NCI-H2227 (cell line): ENCODE results near the gene GNPAT.
"Not testable (repeated sequence)": the region's sequence is repeated elsewhere in the genome, so short reads cannot be mapped to it uniquely, and the experiment has no call there.

Source experiments
- DNase-seq: peaks from one replicate; lab custom pipeline; 2025; ENCODE audit not compliant: unreplicated experiment; lab: John Stamatoyannopoulos, UW

GNPAT gene

DNA sequence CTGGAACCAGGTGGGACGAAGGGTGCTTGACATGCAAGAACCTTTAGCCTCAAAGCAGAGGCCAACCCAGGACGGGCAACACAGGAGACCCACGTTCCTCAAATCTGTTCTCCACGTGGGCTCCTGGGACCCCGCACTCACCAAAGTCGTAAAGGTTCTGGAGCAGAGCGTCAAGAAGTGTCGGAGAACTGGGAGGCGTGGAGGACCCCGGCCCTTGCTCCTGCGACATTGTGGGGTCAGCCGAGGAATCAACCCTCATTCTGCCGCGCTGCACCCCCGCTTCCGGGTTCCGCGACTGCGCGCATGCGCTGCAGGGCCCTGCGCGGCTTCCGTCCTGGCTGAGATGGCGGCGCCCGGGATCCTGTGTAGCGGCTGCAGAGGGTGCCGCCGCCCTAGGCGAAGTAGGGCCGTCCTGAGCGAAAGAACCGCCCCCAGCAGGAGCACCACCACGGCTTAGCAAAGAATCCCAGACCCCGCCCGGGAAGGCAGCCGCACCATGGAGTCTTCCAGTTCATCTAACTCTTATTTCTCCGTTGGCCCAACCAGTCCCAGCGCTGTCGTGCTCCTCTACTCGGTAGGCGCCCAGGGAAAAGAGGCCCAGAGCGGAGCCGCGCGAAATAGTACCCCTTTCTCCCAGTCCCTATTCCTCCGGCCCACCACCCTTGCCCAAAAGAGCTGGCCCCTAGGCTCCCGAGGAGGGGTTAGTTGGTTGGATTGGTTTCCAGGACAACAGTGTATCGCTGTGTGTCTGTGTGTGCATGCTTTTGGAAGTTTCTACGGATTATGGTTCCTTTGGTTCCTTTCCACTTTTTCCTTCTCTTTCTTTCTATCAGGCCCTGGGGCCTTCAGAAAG is at the start of gene GNPAT:
TSS of gene GNPAT (plus strand) at position 330 of the 853 bp plus-strand sequence. CDS start at position 497, 167 bp downstream.
- DNase-seq: peak; percentile 91

DNA sequence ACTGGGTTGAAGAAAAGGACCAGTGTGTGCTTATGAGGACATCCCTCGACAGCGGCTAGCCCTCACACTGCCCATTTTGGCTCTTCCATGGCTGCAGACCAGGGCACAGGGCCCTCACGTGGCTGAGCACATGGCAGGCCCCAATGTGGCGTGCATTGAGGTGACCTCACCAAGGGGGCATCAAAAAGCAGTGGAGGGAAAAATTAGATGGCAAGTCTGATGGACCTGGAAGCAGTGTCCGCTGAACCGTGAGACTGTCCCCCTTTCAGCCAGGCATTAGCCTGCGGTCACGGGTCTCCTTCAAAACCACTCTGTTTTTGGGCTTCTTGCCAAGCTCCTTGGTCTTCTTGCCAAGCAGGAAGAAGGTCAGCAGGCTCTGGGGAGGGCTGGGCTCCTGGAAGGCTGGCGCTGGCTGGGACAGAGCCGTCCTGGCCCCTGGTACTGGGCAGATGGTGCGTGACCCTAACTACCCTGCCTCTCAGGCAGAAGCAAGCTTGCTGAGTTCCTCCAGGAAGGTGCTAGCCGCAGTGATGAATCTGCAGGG is 48.3 kb upstream of the GNPAT start:
- DNase-seq: peak; percentile 31

DNA sequence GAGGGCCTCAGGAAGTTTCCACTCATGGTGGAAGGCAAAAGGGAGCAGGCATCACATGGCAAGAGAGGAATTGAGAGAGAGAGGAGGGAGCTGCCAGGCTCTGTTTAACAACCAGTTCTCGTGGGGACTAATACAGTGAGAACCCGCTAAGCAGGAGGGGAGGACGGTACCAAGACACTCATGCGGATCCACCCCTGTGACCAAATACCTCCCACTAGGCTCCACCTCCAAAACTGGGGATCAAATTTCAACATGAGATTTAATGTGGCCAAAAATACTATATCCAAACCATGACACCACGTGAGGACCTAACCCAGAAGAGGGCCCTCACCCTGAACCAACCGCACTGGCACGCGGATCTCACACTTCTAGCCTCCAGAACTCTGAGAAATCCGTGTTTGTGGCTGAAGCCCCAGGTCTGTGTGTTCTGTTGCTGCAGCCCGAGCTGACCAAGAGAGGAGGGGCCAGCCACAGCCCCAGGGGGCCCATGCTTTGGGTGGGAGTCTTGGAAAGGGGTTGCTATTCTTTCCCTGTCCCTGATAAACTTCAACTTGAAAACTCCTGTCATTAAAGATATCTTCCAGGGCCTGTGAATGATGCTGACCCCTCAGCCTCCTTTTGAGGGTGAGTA is 47.2 kb upstream of the GNPAT start:
- DNase-seq: no peak

DNA sequence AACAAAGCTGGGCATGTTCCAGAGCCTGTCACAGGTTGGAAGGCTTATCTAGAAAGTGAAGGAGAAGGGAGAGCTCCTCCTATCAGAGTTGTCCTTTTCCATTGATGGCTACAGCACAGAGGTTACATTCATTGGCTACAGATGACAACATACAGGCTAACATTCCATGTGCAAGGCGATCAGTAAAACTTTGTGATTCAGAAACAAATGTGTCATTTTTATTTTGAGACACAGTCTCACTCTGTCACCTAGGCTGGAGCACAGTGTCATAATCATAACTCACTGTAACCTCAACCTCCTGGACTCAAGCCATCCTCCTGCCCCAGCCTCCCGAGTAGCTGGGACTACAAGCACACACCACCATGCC is 46.6 kb upstream of the GNPAT start:
- no peak for DNase-seq

DNA sequence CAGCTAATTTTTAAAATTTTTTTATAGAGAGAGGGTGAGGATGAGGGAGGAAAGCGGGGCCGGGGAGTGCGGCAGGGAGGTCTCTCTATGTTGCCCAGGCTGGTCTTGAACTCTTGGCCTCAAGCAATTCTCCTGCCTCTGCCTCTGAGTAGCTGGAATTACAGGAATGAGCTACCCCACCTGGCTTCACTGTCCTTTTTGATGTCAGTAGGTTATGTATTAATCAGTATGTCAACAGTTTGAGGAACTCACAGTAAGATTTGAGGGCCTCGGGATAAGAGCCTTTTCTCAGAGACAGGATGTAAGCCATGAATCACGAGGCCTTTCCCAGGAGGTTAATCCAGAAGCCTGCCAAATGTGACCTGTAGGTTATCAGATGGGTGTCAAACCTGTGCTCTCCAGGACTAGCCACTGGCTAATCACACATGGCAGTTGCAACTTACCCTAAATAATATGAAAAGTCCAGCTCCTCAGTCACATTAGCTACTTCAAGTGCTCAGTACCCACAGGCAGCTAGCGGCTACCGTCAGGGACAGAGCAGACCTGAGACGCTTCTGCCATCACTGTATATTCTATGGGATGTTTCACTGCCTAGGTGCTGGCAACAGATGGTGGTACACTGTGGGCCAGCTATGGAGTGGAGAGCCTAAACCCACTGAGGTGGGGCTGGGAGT is 46.0 kb upstream of the GNPAT start:
- DNase-seq: no peak

DNA sequence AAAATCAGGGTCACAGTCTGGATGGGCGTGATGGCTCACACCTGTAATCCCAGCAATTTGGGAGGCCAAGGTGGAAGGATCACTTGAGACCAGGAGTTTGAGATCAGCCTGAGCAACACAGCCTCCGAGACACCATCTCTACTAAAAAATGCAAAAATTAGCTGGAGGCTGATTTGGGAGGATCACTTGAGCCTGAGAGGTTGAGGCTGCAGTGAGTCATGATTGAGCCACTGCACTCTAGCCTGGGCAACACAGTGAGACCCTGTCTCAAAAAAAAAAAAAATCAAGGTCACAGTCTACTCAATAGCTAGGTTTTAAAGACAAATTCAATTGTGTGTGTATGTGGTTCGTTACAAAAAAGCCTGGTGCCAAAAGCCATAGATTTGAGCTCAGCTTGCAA is 44.7 kb upstream of the GNPAT start:
- DNase-seq: no peak

DNA sequence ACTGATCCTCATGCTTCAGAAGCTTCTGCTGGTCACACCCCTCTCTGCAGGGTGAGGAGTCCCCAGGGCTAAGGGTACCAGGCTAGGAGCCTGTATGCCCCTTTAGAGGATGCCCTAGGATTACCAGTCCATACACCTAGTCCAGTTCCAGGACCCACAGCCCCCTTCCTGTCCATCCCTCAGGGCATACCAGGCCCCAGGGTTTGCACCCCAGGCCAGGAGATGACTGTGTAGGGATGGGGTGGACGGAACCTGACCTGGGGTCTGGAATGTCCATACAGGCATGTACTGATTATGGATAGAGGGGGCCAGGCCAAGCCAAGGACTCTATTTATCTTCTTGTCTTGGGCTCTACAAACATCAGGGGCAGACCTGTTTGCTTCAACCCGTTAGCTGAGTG is 44.3 kb upstream of the GNPAT start:
- no peak for DNase-seq

DNA sequence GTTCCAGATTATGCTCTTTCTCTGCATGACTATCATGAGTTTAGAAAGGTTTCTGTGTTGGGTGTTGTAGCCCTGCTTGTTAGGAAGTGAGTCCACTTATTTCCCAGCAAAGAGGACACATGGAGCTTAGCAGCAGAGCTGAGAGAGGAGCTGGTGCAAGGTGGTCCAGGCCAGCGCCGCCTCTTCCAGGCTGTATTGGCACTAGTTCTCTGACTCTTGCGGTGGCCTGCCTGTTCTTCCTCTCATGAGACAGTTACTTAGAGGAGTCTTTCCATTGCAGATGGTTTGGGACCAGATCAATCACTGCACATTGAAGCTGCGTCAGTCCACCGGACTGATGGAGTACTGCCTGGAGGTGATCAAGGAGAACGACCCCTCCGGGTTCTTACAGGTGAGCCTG is 41.1 kb upstream of the GNPAT start:
- DNase-seq: no peak

DNA sequence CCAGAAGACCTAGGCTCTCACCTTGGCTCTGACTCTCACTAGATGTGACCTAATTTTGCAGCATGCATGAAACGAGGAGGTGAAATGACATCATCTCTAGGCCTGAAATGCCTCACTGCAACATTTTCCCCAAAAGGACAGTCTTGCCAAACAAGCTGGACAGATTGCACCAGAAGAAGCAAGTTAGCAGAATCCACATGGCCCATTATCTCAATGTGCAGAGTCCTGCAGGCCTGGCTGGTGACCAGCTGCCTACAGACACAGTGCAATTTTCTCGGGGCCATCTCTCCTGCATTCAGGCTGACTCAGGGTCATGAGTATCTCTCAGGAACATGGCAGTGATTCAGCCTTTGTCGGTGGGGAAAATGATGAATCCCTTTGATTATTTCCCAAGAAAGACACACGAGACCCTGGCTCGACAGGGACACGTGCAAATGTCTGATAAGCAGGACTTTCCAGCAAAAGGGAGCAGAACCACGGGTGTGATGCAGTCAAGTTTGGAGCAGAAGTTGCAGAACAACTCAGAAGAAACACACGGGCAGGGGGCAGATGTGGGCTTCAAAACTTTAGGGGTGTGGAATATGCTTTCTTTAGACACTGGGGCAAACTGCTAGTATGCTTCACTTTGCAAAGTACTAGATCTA is 40.5 kb upstream of the GNPAT start:
- DNase-seq: no peak

DNA sequence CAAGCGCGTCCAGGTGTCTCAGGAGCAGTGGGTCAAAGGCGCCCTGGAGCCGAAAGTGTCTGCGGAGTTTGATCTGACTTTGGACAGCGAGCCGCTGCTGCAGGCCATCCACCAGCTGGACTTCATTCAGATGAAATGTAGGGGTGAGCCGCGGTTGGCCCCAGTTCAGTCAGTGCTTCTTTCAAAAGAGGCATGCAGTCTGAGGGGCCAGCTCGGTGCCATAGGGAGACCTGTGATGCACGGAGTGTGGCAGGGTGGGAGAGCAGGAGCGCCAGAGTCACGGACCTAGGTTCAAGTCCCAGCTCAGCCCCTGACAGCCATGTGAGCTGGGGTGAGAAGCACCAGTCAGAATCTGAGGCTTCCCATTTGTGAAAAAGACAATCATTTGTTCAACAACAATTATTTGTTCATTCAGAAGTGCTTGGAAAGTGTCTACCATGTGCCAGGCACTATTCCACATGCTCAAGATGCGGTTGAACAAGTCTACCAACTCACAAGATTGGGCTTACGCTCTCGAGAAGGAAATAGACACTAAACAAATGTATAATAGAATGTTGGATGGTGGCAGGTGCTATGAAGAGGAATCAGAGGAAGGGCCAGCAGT is 39.5 kb upstream of the GNPAT start:
- no peak for DNase-seq

DNA sequence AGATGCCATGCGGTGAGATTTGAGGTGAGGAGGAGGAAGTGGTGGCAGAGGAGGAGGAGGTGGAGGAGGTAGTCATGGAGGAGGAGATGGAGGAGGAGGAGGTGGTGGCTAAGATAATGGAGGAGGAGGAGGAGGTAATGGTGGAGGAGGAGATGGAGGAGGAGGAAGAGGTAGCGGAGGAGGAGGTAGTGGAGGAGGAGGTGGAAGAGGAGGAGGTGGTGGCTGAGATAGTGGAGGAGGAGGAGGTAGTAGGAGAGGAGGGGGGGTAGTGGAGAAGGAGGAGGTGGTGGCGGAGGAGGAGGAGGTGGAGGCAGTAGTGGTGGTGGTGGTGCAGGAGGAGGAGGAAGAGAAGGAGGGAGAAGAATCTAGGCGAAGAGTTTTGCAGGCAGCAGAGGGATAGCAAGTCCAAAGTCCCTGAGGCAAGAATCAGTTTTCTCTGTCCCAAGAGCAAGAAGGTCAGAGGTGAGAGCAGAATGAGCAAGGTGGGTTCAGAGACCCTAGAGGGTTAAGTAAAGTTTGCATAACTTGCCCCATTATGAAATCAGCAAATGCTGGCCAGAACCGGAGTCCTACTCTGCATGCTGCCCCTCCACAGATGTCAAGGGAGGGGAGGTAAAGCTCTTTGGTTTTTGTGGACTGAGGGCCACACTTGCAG is 38.9 kb upstream of the GNPAT start:
- no peak for DNase-seq

DNA sequence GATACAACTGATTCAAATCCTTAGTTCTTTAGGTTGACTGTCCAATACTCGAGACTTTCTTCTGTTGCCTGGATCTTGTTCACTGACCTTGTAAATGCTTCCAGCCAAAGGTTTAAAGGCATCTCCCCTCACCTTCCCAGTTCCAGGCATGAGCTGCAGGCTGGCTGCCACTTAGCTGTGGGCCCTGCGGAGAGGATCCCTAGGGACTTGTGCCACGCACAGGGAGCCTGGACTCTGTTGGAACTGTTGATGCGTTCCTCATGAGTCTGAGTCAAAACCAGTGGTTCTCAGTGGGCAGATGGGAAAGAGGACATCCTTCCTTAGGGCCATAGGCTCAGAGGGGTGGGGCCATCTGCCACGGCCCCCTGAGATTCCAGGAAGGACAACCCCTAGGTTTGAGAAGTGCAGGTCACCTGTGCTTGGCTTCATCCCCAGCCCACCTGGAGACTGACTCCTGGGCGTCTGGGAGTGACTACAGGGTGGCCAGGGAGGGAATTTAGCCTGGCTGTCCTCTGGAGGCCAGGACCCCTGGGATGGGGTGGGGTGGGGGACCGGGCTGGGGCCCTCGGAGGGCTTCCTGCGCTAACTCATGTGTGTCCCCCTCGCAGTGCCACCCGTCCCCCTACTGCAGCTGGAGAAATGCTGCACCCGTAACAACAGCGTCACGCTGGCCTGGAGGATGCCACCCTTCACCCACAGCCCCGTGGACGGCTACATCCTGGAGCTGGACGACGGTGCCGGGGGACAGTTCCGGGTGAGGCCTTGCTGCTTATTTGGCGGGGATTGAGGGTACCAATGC is 37.6 kb upstream of the GNPAT start:
- DNase-seq: no peak

DNA sequence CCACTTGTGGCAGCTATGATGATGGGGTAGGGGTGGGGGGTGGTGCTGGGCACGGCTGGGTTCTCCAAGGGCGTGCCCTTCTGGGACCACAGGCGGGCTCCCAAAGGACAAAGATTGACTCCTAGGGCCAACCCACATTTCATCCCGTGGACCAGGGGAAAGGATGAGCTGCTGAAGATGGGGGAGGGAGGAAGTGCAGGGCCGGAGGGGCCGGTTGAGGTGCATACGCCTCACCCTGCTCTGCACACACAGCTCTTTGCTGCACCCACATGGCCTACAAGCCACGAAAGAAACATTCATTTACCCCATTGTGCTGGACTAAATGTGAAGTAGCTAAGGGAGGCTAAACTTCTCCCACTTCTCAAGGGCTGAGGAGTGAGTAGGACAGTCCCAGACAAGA is 34.2 kb upstream of the GNPAT start:
- no peak for DNase-seq

DNA sequence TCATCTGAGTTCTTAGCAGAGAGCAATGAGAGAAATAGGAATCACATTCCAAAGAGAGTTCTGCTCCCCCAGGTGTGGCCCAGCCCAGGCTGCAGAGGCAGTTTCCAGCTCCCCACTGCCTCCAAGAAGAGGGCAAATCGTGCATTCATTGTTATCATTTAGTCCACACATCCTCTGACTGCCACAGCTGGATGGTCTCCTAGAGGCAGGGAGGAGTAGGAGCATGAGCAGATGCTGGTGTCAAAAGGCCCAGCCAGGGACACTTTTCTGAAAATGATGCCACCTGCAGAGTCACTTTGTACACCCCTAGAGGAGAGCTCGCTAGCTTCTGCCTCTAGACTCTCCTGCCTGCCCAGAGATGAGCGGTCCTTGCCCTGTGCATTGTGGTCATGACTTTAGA is 33.6 kb upstream of the GNPAT start:
- DNase-seq: no peak

DNA sequence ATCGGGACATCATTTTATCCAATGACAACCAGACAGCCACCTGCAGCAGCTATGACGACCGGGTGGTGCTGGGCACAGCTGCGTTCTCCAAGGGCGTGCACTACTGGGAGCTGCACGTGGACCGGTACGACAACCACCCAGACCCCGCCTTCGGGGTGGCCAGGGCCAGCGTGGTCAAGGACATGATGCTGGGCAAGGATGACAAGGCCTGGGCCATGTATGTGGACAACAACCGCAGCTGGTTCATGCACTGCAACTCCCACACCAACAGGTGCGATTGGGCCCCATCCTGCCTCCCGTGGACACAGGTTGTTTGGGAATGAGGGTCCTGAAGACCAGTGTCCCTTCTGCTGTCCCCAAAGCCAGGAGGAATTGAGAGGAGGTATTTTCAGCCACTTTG is 32.0 kb upstream of the GNPAT start:
- no peak for DNase-seq

DNA sequence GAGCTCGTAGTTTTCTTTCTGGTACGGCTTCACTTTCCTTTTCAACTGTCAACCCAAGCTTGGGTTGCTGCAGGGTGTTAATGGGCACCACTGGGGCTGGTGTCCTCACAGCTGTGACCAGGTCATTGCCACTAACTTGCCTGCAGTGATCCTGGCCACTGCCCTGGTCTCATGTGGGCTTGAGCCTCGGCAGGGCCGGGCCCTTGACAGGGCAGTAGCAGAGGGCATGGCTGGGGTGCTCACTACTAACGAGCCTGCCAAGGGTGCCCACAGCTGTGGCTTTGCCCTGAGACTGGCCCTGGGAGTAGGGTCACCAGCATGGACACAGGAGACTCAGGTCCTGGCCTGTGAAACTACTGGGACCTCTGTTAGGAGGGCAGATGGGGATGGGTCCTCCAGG is 31.5 kb upstream of the GNPAT start:
- DNase-seq: no peak

DNA sequence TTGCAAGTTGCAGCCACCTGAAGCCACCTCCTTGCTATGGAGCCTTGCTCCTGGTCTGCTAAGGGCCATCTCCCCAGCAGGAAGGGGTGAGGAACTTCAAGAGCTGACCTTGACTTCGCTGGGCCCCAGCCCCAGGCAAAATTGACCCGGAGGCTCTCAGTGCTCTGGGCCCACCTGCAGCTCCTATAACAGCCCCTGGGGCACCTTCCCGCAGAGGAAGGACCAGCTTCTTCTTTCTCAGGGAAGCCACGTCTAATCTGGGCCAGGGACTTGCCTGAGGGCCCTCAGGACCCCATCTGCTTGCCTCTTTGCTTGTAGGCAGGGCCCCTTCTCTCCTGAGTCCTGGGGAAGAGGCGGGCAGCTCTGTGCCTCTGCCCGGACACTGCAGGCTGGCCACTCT is 30.9 kb upstream of the GNPAT start:
- no peak for DNase-seq

DNA sequence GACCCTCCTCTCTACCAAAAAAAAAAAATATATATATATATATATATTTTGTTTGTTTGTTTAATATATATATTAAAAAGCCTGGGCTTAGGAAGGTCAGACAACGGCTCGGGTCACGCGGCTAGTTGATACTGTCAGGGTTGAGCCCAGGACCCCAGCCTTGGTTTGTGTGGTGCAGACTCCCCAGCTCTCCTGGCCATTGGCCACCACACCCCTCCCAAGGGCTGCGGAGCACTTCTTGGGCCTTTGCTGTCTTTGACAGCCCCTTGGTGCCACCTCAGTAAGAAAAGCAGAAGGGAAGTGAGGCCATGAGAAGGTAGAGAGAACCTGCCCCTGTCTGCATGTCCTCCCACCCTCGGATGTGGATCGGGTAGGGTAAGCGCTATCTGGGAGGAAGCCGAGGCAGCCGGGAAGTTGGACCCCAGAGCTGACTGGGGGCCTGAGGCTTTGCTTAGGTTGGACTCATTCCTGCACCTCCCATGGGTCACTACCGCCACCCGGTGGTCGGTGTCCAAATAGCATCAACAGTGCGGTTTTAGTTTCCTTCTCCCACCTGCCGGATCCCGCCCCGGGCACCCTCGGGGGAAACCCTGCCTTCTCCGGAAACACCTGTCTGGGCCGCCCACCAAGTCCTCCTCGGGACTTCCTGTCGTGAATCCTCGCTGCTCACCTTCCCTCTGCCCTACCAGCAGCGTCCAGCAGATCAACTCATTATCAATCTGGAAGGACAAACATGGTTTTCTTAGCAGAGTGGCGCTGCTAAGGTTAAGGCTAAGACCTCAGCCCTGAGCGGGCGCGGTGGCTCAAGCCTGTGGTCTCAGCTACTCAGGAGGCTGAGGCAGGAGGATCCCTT is 29.8 kb upstream of the GNPAT start:
- DNase-seq: peak; percentile 90

DNA sequence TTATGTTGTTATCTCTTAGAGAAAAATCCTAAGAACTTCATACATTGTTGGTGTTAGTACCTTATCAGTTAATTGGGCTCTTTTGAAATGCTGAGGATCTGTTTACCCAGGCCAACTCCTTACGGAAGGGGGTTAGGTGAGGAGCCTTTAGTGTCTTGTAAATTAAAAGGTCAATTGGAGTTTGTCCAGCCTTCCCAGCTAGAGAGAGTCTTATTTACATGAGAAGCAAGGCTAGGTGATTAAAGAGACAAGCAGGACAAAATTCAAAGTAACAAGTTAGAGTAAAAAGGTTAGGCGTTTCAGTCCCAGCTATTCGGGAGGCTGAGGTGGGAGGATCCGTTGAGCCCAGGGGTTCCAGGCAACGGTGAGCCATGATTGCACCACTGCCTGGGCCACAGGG is 28.7 kb upstream of the GNPAT start:
- DNase-seq: not testable (repeated sequence)
